GM21526 (cell line): ENCODE data around the gene PYDC1.
"Not testable (repeated sequence)": the region's sequence is repeated elsewhere in the genome, so short reads cannot be mapped to it uniquely, and the experiment has no call there.

Experiments used
- ATAC-seq: cut with Tn5 transposase; IDR thresholded peaks from one replicate; pipeline ENCODE4 v1.9.1; 2021; ENCODE audit warnings: moderate library complexity; ENCODE audit not compliant: unreplicated experiment, low FRiP score

The PYDC1 gene

GRCh38 chr16:31182391-31182790 lies 34.5 kb downstream of the PYDC1 start:
- no peak for ATAC-seq

GRCh38 chr16:31181102-31181830 lies 35.7 kb downstream of the PYDC1 start:
- no peak for ATAC-seq

- ATAC-seq = peak; percentile 55
Measured at GRCh38 chr16:31179747-31180459, 37.0 kb downstream of the PYDC1 start, which contains the start of gene FUS. Gene FUS, plus strand, starts transcription at chr16:31180139. Its CDS starts 76 bp downstream, at chr16:31180215.

GRCh38 chr16:31179219-31179746 lies 37.7 kb downstream of the PYDC1 start:
- ATAC-seq = peak; percentile 9

- ATAC-seq = no peak
Measured at GRCh38 chr16:31177136-31177535, 39.8 kb downstream of the PYDC1 start.

GRCh38 chr16:31170048-31170447 lies 46.9 kb downstream of the PYDC1 start:
- not testable (repeated sequence) for ATAC-seq

GRCh38 chr16:31168848-31169247 lies 48.1 kb downstream of the PYDC1 start:
- no peak for ATAC-seq

GRCh38 chr16:31167315-31167714 lies 49.6 kb downstream of the PYDC1 start:
- ATAC-seq = no peak
